Measurements from ENCODE around the gene MAPKAP1.
"Not testable (repeated sequence)": the region's sequence is repeated elsewhere in the genome, so short reads cannot be mapped to it uniquely, and the experiment has no call there.

The MAPKAP1 gene

GRCh38 chr9:125726456-125727132 lies 19.6 kb upstream of the MAPKAP1 start:
- DNase-seq = no peak

GRCh38 chr9:125707472-125707804 lies 430 bp upstream of the MAPKAP1 start:
- DNase-seq = no peak

GRCh38 chr9:125705893-125706292 lies 1.1 kb downstream of the MAPKAP1 start:
- no peak for DNase-seq

- DNase-seq = no peak
These were observed 3.3 kb downstream of the MAPKAP1 start for GRCh38 chr9:125703662-125704061.

GRCh38 chr9:125701351-125701750 lies 5.7 kb downstream of the MAPKAP1 start:
- no peak for DNase-seq

GRCh38 chr9:125700791-125701190 lies 6.2 kb downstream of the MAPKAP1 start:
- no peak for DNase-seq

- no peak for DNase-seq
These were observed 7.1 kb downstream of the MAPKAP1 start for GRCh38 chr9:125699870-125700269.

- DNase-seq = no peak
These were observed 10.8 kb downstream of the MAPKAP1 start for GRCh38 chr9:125696106-125696647.

- not testable (repeated sequence) for DNase-seq
These were observed 11.5 kb downstream of the MAPKAP1 start for GRCh38 chr9:125695548-125695947.

GRCh38 chr9:125694478-125694877 lies 12.5 kb downstream of the MAPKAP1 start:
- no peak for DNase-seq

GRCh38 chr9:125693492-125693891 lies 13.5 kb downstream of the MAPKAP1 start:
- not testable (repeated sequence) for DNase-seq

GRCh38 chr9:125691869-125692268 lies 15.1 kb downstream of the MAPKAP1 start:
- DNase-seq = no peak

- DNase-seq = no peak
These were observed 16.3 kb downstream of the MAPKAP1 start for GRCh38 chr9:125690679-125691078.

GRCh38 chr9:125687163-125687863 lies 19.7 kb downstream of the MAPKAP1 start:
- DNase-seq = no peak

- DNase-seq = no peak
These were observed 21.8 kb downstream of the MAPKAP1 start for GRCh38 chr9:125685167-125685566.

GRCh38 chr9:125683486-125683885 lies 23.5 kb downstream of the MAPKAP1 start:
- DNase-seq = no peak

- no peak for DNase-seq
These were observed 24.7 kb downstream of the MAPKAP1 start for GRCh38 chr9:125682340-125682739.

- DNase-seq = no peak
These were observed 25.4 kb downstream of the MAPKAP1 start for GRCh38 chr9:125681657-125682056.

- no peak for DNase-seq
These were observed 25.9 kb downstream of the MAPKAP1 start for GRCh38 chr9:125681086-125681622.

GRCh38 chr9:125680445-125680844 lies 26.6 kb downstream of the MAPKAP1 start:
- DNase-seq = no peak

- no peak for DNase-seq
These were observed 27.3 kb downstream of the MAPKAP1 start for GRCh38 chr9:125679597-125680189.

GRCh38 chr9:125674981-125675973 lies 31.7 kb downstream of the MAPKAP1 start:
- DNase-seq = no peak

Measured in NCI-H2081 treated with DMSO at 0.1 percent for 48 hours (cell line).